Measurements from ENCODE around the gene TUT7.
A peak's percentile ranks its signal among the peaks of the same experiment; 100 is the strongest.
"Not testable (repeated sequence)": the region's sequence is repeated elsewhere in the genome, so short reads cannot be mapped to it uniquely, and the experiment has no call there.

TUT7 gene, protein sequence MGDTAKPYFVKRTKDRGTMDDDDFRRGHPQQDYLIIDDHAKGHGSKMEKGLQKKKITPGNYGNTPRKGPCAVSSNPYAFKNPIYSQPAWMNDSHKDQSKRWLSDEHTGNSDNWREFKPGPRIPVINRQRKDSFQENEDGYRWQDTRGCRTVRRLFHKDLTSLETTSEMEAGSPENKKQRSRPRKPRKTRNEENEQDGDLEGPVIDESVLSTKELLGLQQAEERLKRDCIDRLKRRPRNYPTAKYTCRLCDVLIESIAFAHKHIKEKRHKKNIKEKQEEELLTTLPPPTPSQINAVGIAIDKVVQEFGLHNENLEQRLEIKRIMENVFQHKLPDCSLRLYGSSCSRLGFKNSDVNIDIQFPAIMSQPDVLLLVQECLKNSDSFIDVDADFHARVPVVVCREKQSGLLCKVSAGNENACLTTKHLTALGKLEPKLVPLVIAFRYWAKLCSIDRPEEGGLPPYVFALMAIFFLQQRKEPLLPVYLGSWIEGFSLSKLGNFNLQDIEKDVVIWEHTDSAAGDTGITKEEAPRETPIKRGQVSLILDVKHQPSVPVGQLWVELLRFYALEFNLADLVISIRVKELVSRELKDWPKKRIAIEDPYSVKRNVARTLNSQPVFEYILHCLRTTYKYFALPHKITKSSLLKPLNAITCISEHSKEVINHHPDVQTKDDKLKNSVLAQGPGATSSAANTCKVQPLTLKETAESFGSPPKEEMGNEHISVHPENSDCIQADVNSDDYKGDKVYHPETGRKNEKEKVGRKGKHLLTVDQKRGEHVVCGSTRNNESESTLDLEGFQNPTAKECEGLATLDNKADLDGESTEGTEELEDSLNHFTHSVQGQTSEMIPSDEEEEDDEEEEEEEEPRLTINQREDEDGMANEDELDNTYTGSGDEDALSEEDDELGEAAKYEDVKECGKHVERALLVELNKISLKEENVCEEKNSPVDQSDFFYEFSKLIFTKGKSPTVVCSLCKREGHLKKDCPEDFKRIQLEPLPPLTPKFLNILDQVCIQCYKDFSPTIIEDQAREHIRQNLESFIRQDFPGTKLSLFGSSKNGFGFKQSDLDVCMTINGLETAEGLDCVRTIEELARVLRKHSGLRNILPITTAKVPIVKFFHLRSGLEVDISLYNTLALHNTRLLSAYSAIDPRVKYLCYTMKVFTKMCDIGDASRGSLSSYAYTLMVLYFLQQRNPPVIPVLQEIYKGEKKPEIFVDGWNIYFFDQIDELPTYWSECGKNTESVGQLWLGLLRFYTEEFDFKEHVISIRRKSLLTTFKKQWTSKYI (N-terminal part only)

DNA sequence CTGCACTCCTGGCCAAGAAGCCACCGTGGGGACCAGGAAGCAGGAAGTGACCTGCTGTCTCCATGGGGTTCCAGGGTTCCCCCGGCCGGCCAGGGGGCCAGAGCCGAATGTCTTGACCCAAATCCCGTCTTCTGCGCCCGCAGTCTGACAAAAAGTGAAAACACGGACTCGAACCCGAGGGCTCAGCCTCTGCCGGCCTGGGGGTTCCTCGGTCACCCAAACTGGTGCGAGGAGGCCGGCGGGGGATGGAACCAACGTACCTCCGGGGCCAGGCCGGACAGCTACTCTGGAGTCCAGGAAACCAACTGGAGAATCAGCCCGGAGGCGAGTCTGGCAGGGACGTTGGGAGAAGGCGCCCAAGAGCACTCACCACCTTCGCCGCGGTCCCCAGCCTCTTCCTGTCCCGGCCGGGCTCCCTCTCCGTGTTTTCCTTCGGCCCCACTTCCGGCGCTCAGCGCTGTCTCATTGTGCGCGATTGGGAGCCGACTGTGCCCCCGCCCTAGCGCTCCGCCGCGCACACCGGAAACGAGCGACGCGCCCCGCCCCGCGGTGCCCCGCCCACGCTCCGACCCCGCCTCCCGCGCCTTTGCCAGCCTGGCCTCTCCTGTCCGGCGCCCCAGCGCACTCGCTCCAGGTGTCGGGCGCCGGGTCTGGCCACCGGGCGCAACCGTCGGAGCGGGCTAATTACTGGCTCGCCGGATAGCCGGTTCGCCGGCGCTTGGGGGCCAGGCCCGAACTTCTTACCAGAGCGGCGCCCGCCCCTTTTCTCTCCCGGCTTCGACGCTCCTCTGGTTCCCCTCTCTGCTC lies at the start of gene TUT7:
Gene TUT7 (minus strand): TSS at position 400 of the 807 bp plus-strand sequence. CDS start 1,211 bp downstream, outside the sequence.
- DNase-seq, result peak; percentile 92 to 95

DNA sequence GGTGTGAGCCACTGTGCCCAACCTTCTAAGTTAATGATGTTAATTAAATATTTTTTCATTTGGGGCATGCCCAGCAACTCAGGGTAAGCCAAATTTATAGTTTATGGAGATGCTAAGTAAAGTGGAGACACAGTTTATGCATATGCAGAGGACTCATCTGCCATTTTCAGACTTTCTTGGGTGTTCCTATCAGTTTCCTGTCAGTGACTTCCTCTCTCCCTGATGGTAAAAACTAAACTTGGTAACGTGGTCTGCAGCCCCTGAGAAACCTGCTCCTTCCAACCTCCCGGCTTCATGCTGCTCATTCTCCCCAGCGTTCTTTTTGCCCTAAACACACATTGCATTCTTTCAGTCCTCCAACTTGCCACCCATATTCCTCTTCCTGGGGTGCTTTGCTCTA lies 48.4 kb upstream of the TUT7 start:
- DNase-seq, result no peak

DNA sequence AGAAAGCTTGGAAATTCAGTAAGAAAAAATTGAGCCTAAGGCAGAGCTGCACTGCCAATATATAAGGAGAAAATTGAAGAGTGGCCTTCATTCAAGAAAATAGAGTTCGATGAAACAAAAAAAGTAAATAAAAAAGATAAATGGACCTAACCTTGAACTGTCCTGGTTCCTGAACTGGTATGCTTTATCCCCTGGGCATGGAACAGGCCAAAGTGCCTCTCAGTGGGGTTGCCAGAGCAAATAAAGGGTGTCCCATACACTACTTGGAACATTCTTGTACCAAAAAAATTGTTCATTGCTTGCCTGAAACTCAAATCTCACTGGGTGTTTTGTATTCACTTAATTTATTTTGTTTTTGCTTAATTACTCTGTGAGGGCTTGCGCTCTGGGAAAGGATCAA lies 42.2 kb upstream of the TUT7 start:
- DNase-seq, result no peak

DNA sequence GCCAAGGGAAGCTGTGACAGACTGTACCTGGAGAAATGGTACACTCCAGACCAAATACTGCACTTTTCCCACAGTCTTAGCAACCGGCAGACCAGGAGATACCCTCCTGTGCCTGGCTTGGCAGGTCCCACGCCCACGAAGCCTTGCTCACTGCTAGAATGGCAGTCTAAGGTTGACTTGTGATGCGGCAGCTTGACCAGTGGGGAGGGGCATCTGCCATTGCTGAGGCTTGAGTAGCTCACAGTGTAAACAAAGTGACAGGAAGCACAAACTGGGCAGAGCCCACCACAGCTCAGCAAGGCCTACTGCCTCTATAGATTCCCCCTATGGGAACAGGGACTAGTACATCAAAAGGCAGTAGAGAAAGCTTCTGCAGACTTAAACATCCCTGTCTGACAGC lies 36.0 kb upstream of the TUT7 start:
- DNase-seq, result not testable (repeated sequence)

DNA sequence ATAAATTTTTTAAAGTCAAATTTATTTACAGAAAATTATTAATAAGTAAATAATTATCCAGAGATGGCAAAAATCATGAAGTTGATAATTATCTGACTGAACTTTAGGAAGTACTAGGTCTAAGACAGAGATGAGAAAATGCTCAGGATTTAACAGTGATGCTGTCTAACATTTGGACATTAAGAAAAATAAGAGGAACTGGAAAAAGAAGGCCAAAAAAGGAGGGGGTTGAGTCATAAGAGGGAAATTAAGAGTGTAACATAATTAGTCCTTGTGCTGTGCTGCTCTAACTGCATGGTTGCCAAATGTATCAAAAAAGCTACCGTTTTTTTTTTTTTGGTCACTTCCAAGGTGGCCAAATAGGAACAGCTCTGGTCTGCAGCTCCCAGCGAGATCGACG lies 35.4 kb upstream of the TUT7 start:
- no peak for DNase-seq

DNA sequence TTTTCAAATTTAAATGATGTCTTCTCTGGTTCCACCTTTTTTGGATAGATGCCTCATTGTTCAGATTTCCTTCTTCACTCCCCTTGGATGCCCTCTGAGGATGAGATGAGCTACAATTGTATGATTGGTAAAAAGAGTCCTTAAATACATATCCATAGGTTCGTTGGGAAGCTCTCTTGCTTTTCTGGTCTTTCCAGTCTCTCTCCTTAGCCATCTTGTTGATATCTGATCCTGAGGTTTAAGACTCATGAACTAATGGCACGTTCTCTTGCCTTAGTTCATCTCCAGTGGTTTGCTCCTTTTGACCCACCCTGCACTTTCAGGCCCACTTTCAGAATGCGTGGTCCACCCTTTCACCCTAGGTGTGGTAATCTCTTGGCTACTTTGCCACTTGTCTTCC lies 33.2 kb upstream of the TUT7 start:
- no peak for DNase-seq

DNA sequence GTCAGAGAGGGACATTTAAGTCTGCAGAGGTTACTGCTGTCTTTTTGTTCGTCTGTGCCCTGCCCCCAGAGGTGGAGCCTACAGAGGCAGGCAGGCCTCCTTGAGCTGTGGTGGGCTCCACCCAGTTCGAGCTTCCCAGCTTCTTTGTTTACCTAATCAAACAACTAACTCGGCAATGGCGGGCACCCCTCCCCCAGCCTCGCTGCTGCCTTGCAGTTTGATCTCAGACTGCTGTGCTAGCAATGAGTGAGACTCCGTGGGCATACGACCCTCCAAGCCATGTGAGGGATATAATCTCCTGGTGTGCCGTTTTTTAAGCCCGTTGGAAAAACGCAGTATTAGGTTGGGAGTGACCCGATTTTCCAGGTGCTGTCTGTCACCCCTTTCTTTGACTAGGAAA lies 28.8 kb upstream of the TUT7 start:
- DNase-seq, result not testable (repeated sequence)

DNA sequence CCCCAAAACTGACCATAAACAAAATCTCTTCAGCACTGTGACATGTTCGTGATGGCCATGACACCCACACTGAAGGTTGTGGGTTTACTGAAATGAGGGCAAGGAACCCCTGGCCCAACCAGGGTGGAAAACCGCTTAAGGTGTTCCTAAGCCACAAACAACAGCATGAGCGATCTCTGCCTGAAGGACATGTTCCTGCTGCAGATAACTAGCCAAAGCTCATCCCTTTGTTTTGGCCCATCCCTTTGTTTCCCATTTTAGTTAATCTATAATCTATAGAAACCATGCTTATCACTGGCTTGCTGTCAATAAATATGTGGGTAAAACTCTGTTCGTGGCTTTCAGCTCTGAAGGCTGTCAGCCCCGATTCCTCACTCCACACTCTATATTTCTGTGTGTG lies 21.8 kb upstream of the TUT7 start:
- DNase-seq, result no peak

DNA sequence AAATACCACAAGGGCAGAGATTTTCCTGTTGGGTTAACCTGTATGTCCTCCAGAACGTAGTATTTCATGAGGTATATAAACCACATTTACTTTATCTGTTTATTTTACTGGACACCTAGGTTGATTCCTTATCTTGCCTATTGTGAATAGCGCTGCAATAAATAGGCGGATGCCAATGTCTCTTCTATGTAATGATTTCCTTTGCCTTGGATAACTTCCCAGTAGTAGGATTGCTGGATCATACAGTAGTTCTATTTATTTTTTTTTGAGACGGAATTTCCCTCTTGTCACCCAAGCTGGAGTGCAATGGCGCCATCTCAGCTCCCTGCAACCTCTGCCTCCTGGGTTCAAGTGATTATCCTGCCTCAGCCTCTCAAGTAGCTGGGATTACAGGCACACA lies 15.6 kb upstream of the TUT7 start:
- DNase-seq, result no peak

DNA sequence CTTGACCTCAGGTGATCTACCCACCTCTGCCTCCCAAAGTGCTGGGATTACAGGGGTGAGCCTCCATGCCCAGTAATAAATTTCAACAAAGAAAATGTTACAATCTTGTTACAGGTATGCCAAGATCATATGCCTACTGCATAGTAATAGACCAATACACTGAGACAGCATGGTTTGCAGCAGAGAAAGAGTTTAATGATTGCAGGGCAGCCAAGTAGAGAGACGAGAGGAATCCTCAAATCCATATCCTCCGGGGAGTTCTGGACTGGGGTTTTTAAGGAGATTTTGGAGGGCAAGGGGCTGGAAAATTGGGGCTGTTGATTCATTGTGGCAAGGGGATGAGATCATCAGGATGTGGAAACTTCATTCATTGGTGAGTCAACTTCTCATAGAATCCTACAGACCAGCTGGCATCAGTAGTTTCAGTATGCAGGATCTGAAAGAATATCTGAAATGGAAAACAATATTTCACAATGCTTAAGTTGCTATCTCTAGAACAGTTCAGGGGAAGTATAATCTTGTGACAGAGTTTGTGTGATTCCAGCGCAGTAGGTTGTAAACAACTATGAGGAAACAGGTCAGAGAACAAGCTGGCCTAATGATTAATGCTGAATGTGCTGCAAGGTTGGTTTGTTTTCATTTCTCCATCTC lies 14.8 kb upstream of the TUT7 start:
- DNase-seq, result peak in 1 of 2 donors; percentile 11

DNA sequence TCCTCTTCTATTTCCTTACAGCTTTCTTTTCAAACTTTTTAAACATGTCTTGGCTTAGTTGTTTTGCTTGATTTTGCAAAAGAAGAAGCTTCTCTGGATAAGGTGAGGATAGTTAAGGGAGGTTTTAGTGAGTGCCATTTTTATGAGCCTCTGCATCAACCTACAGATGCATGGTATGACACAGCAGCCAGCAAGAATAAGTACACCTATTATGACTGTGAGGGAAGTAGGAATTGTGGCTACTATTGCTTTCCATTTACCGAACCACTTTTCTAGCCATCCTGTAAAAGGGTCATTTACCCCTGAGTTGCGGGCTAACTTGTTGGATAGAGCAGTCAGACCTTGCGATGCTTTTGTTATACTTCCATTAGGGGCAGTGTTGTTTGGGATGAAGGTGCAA lies 7.0 kb upstream of the TUT7 start:
- DNase-seq, result no peak

DNA sequence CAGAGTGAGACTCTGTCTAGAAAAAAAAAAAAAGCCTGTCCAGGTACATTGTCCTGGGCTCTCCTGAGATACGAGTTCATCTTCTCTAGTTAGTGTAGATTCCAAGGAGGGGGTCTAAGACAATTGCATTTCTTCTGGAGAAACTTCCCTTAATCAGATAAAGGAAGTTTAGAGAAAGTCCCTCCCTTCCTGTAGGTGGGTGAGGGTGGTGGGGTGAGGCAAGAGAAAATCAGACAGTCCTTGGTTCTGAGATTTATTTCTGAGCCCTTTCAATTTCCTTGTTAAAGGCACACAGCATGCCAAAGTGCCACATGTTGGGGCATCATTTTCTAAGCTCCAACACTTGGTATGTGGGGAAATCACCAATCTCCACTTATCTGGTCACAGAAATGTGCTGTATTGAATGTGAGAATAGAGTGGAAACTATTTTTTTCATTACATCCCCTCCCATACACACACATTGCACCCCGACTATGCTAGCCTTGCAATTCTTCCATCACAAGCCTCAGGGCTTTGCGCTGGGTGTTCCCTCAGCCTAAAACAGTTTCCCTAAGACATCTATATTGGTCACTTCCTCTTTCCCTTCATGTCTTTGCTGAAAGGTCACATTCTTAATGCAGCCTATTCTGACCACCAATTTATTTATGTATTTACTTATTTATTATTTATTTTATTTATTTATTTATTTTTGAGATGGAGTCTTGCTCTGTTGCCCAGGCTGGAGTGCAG lies 5.1 kb upstream of the TUT7 start:
- DNase-seq, result no peak

DNA sequence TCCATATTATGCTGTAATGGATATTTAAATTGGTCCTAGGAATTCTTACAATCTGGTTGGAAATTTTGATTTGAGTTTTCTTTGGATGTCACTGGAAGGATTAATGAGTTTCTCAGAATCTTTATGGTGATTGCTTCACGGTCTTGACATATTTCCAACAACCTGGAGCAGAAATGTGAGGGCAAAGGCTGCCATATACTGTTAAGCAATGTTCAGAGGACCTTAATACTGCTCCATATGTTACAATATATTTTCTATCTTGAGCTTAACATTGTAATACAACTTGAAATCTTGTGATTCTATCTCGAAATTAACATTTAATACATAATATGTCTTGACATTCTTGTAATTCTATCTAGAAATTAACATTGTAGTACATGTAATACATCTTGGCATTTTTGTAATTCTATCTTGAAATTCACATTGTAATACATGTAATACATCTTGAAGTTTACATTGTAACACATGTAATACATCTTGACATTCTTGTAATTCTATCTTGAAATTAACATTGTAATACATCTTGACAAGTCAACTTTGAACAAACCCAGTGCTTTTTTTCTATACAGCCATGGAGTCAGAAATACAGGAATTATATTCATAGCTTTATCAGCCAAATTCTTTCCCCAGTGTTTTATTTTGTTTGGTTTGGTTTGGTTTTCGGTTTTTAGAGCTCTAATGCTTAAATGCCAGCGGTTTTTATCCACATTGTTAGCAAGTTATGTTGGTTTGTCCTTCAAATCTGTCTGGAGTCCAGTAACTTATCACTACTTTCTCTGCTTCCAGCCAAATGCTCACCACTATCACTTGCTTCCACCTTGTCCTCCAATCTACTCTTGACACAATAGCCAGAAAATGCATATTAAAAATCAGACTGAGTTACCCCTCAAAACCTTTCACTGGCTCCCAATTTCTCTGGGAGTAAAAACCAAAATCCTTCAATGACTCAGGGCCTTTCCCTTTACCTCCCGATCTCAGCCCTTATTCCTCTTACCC lies 3.0 kb upstream of the TUT7 start:
- no peak for DNase-seq

DNA sequence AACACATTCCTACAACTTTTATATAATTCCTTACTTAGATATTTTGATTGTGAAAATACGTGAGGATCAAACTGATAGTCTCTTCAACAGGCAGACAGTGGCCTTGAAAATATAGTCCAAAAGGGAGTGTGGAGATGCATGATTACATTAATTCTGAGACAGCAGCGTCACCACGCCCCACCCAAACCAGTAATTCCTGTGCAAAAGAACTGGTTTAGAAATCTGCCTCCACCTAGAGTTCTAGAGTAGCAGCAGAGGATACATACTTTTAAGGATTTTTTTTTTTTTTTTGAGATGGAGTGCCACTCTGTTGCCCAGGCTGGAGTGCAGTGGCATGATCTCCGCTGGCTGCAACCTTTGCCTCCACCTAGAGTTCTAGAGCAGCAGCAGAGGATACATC lies 1.6 kb upstream of the TUT7 start:
- DNase-seq, result no peak

DNA sequence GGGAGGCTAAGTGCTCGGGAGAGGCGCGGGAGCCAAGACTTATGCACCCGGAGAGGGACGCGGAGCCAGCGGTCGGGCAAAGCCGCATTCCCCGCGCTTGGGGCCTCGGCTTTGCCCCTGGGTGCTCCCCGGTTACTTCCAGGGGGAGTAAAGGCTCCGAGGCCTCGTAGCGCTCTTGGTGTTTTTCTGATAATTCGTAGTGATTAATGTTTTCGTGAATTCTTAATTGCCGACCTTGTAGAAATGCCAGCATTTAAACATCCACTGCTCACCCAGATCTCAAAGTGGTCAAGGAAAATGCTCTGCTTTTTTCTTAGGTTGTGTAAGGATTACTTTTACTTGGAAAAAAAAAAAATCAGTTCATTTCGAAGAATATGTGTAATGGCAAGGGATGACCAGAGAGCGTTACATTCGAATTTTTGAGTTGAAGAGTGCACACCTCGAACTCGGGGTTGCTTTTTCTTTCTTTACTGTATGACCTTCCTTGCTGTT lies 654 bp upstream of the TUT7 start:
- no peak for DNase-seq

DNA sequence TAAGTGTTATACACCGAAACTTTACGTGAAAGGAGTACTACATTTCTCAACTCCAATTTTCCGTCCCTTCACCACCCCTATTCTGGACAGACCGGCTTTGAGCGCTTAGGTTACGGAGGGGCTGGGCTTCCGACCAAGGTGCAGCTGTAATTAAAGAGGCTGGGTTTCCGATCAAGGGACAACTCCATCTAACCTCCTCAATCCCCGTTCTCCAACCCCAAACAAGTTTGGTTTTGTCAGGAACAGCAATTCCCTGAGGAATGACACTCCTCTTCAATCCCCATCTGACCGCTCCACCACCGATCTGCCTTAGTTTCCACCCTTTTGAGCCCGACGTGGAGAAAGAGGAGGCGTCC lies 577 bp downstream of the TUT7 start:
- no peak for DNase-seq

DNA sequence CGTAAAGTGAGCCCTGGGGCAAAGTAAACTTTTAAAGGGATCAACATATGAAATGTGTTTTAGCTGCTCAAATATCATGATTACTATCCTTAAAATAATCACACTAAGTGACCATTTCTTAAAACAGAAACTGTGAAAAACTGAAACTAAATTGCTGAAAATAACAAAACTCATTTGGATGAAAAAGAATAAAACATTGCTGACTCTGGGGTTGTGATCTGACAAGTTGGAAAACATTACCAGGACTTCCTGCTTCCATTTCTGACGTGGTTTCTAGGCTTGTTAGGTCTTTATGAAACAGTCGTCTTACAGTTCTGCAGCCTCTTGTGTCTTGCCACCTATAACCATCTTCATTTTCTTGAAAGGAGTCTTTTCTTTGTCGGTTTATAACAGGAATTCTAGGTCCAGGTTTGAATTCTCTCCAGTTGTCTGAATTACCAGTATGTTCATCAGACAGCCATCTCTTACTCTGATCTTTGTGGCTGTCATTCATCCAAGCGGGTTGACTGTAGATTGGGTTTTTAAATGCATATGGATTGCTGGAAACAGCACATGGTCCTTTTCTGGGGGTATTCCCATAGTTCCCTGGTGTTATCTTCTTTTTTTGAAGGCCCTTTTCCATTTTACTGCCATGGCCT lies 1.7 kb downstream of the TUT7 start:
- peak in 1 of 2 donors; percentile 49 for DNase-seq

DNA sequence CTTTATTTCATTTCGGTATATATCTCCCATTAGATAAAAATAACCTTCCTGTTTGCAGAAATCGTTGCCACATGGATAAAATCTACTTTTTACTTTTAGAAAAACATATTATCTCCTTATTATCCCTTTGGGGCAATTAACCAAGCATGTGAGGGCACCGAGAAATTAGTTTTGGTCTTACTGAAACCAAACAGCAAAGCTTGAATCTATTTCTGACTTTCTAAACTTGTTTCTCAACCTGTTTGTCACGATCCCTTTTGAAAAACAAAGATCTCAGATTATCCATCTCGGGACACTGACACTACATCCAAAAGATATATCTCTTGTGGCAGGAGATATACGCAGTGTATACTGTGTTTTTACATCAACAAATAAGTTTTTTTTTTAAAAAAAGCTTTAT lies 2.3 kb downstream of the TUT7 start:
- DNase-seq, result no peak

All from CD4-positive, alpha-beta T cell treated with Interleukin-1 beta for 1 hour (primary cell).